ENCODE measurements around the gene GNAS. TPM values are rescaled to one million over a fixed set of nuclear protein-coding genes. Genes with fewer than 3 reads are reported as not detected.

The GNAS gene
- total RNA-seq, 4 donors from 2014 or later = 679 to 875 (median 782) TPM

DNA sequence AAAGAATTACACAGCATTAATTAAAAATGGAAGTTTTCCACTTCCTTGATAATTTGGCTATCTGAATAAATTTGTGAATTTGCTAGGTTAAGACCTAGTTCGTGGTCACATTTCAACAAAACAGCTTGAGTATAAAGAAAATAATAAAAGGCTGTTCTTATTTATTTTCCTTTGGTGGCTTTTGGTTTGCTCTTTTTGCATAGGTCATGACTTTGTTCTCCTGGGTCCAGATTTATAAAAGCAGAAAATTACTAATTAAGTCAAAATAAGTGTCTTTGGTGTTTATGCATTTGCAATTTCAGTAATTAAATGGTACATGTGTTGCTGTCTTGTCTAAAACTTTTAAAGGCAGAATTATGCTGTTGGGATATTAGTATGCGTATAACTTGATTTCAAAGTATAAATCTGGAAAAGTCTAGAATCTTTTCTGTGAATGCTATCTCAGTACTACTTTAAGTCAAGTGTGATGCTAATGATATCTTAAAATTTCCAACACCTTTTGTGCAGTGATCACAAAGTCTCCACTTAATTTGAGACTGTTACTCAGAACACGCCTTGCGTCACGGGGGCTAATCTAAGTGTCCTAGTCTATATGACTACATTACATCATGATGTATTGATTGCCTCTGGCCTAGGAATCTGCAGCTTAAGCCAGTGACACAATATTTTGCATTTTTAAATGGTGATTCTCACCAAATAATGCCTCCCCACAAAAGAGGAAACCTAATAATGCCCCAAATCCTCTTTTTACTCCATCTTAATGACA lies 41.0 kb downstream of the GNAS start:
- no peak for DNase-seq (ENCODE audit: extremely low spot score)
- peak overlapping the region; percentile 99 to 100 (median 99) for H3K27ac ChIP-seq (replicated peaks in 1 of 4)
- TF ChIP-seq EP300 (IDR thresholded peaks at IDR 0.05) (no peak), POLR2A (IDR thresholded peaks at IDR 0.05; ENCODE audit: low read depth) (no peak), CTCF (IDR thresholded peaks at IDR 0.05) (no peak), POLR2AphosphoS5 (IDR thresholded peaks at IDR 0.05) (no peak)
- H3K27me3 ChIP-seq = no peaks in the 10 kb centered on the region
- H3K4me1 ChIP-seq = peaks cover 56 to 67% (median 63%) of the 10 kb centered on the region in 4 donors
- 43% methylated on average over 5 of the region's 5 CpGs for WGBS
- peaks cover 0 to 3% (median 0%) of the 10 kb centered on the region in 4 donors for H3K36me3 ChIP-seq
- peak overlapping the region; percentile 88 to 95 (median 93) for H3K4me3 ChIP-seq
- intact Hi-C loops (cut with DNase I) = loop anchor here (5.0 kb wide), 2 partner anchors 89 to 139 kb away; partner anchors contain the start of genes ATP5F1E and NELFCD
- H3K9me3 ChIP-seq = no peaks in the 10 kb centered on the region

- H3K36me3 ChIP-seq = peaks cover 0 to 11% (median 6%) of the 10 kb centered on the region in 4 donors
- intact Hi-C loops (cut with DNase I) = loop anchor here (5.0 kb wide), 2 partner anchors 87 to 137 kb away; partner anchors contain the start of genes ATP5F1E and NELFCD
- H3K27ac ChIP-seq (replicated peaks in 1 of 4) = peak overlapping the region in 2 of 4 donors; percentile 37 to 99
- peaks cover 66 to 78% (median 76%) of the 10 kb centered on the region in 4 donors for H3K4me1 ChIP-seq
- TF ChIP-seq POLR2AphosphoS5 (IDR thresholded peaks at IDR 0.05) (no peak), EP300 (IDR thresholded peaks at IDR 0.05) (no peak), POLR2A (IDR thresholded peaks at IDR 0.05; ENCODE audit: low read depth) (no peak), CTCF (IDR thresholded peaks at IDR 0.05) (no peak)
- 15% methylated on average over 5 of the region's 5 CpGs for WGBS
- H3K9me3 ChIP-seq = no peaks in the 10 kb centered on the region
- DNase-seq (ENCODE audit: extremely low spot score) = no peak
- peak overlapping the region; percentile 12 to 21 (median 18) for H3K4me3 ChIP-seq
- H3K27me3 ChIP-seq = no peaks in the 10 kb centered on the region
These were observed 42.3 kb downstream of the GNAS start for GRCh38 chr20:58894652-58895447.

- Histone ChIP-seq H3K36me3 (peaks cover 0 to 11% (median 6%) of the 10 kb centered on the region in 4 donors), H3K9me3 (no peaks in the 10 kb centered on the region), H3K4me1 (peaks cover 74 to 80% (median 78%) of the 10 kb centered on the region in 4 donors), H3K27me3 (no peaks in the 10 kb centered on the region), H3K27ac (replicated peaks in 1 of 4) (peak overlapping the region in 2 of 4 donors; percentile 37 to 99), H3K4me3 (peak overlapping the region; percentile 12 to 21 (median 18))
- intact Hi-C loops (cut with DNase I) = no loop called here
- no peak for TF ChIP-seq EP300 (IDR thresholded peaks at IDR 0.05)
- DNase-seq (ENCODE audit: extremely low spot score) = no peak
- WGBS = 35% methylated on average over 13 of the region's 13 CpGs
These were observed 43.1 kb downstream of the GNAS start for GRCh38 chr20:58895448-58896180.

GRCh38 chr20:58896820-58897219 lies 44.3 kb downstream of the GNAS start:
- Histone ChIP-seq H3K4me1 (peaks cover 86 to 90% (median 90%) of the 10 kb centered on the region in 4 donors), H3K27me3 (no peaks in the 10 kb centered on the region), H3K36me3 (peaks cover 0 to 11% (median 6%) of the 10 kb centered on the region in 4 donors), H3K4me3 (no peak overlapping the region), H3K9me3 (no peaks in the 10 kb centered on the region), H3K27ac (replicated peaks in 1 of 4) (peak overlapping the region in 2 of 4 donors; percentile 8 to 11)
- DNase-seq (ENCODE audit: extremely low spot score) = no peak
- intact Hi-C loops (cut with DNase I) = no loop called here
- no peak for TF ChIP-seq POLR2A (IDR thresholded peaks at IDR 0.05; ENCODE audit: low read depth)
- no peak for TF ChIP-seq POLR2AphosphoS5 (IDR thresholded peaks at IDR 0.05)
- TF ChIP-seq CTCF (IDR thresholded peaks at IDR 0.05) = no peak
- no peak for TF ChIP-seq EP300 (IDR thresholded peaks at IDR 0.05)
- WGBS = 48% methylated on average over 3 of the region's 3 CpGs
